NCI-H1092 (cell line): ENCODE results near the gene GRM7.

ENCODE experiments used
- DNase-seq: peaks from one replicate; lab custom pipeline; 2025; lab: John Stamatoyannopoulos, UW

GRM7 gene

GRCh38 chr3:7581831-7582230 lies 720.9 kb downstream of the GRM7 start:
- DNase-seq: no peak

- DNase-seq: no peak
These were observed 724.1 kb downstream of the GRM7 start for GRCh38 chr3:7585052-7585451.

GRCh38 chr3:7588236-7588635 lies 727.3 kb downstream of the GRM7 start:
- no peak for DNase-seq

GRCh38 chr3:7589526-7589925 lies 728.6 kb downstream of the GRM7 start:
- DNase-seq: no peak

GRCh38 chr3:7602297-7602696 lies 741.4 kb downstream of the GRM7 start:
- DNase-seq: no peak

GRCh38 chr3:7607083-7607482 lies 746.2 kb downstream of the GRM7 start:
- no peak for DNase-seq

- DNase-seq: no peak
These were observed 746.8 kb downstream of the GRM7 start for GRCh38 chr3:7607676-7608075.

DNA sequence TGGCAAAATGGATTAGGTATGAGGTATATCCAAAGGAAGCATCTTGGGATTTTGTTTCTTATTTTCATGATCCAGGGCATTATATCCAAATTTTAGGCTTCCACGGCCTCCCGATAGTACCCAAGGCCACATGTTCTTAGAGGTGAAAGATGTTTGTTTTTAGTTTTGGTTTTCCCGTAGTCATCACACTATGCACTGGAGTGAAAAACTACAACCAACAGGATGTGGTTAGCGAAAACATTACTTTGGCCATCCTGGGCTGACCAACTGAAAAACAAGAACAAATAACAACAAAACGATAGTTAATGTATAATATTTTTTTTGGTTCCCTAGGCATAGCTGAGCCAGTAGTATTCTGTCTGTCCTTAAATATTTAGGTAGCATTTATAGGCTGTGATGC lies 749.7 kb downstream of the GRM7 start:
- no peak for DNase-seq

- no peak for DNase-seq
These were observed 754.1 kb downstream of the GRM7 start for GRCh38 chr3:7615043-7615442.

GRCh38 chr3:7618606-7619005 lies 757.7 kb downstream of the GRM7 start:
- no peak for DNase-seq

DNA sequence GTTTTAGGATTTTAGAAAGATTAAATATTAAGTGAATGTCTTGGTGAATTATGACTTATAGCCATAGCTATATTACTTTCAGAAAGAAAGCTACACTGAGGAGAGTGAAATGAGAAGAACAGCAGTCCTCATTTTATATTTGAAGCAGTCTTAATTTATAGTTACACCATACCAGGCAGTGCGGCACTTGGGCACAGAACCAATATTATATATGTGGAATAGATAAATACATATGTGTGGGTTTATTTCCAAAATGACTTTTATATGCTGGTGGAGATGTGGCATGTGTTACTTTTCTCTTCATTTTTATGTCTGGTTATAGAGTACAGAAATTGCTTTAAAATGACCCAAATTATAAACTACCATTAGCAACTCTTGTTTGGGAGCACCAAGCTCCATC lies 759.5 kb downstream of the GRM7 start:
- DNase-seq: no peak

GRCh38 chr3:7621046-7621630 lies 760.2 kb downstream of the GRM7 start:
- DNase-seq: no peak

DNA sequence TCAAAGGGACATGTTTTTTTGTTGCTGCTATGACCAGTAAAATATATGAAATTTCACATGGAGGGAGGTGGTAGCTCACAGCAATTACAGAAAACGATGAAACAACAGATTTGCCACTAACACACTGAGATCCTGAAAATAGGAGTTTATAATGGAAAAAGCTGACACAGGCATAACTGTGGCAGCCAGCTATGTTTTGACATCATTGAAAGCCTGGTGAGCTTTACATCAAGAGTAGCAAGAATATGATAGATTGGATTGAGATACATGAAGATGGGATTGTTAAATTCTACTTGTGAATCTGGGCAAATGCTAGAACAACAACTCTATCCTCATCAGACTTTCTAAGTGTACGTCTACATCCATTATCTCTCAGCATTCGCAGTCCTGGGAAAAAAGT lies 760.7 kb downstream of the GRM7 start:
- DNase-seq: no peak

- DNase-seq: no peak
These were observed 764.1 kb downstream of the GRM7 start for GRCh38 chr3:7625021-7625420.

DNA sequence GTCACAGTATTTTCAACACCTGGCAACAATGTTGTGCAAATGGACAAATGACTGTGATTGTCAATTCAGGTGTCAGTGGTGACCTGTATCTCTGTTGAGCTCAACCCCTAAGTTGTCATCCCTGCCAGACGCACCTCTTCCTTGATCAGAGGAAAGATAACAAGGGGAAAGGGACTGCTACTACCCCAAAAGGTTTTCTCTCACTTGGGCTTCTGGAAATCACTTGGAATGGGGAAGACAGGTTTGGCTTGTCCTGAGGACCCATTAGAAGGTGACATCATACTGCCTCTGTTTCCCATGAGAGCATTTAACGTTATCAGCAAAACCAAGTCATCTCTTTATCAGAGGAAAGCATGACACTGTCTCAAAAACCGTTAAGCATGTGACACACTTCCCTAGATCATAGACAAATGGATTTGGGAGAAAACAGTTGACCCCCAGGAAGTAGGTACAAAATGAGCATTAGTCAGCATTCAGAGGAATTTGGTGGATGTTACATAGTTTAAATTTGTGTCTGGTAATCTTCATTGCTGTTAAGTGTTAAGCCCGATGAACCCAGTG lies 769.5 kb downstream of the GRM7 start:
- DNase-seq: no peak

GRCh38 chr3:7630925-7631324 lies 770.0 kb downstream of the GRM7 start:
- DNase-seq: no peak

DNA sequence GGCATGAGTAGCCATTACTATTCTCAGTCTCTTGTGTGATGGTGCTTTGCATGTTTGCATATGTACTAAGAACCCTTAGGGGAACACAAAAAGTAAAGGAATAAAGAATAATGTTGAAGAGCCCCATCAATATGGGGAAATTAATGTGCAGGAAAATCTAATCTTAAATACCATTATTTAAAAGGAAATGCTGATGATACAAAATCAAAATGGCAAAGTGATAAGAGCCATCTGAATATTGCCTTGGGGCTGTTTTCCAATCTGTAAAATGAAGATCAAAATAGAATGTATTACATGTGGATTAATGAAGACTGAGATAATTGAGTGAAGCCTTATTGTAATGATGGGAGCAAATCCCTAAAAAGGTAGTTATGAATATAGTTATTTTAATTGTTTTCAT lies 771.4 kb downstream of the GRM7 start:
- DNase-seq: no peak

- DNase-seq: no peak
These were observed 776.8 kb downstream of the GRM7 start for GRCh38 chr3:7637694-7638093.

DNA sequence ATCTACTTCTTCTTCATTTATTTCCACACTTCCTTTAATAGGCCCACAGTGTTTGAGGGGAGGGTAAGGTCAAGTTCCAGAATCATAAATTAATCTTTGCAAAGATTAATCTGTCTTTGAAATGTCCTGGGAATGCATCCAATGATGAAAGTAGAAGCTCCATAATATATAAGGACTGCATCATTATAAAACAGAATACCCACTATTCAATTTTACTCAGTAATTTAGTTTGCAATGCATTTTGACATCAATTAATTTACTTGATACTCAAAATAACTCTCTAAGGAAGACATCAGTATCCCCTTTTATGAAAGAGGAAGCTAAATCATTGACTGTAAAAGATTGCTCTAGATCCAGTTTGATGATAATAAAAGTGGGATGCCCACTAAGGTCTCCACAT lies 777.2 kb downstream of the GRM7 start:
- DNase-seq: no peak

- DNase-seq: no peak
These were observed 779.9 kb downstream of the GRM7 start for GRCh38 chr3:7640787-7641186.

- DNase-seq: no peak
These were observed 785.9 kb downstream of the GRM7 start for GRCh38 chr3:7646851-7647250.

- no peak for DNase-seq
These were observed 789.6 kb downstream of the GRM7 start for GRCh38 chr3:7650466-7650865.

DNA sequence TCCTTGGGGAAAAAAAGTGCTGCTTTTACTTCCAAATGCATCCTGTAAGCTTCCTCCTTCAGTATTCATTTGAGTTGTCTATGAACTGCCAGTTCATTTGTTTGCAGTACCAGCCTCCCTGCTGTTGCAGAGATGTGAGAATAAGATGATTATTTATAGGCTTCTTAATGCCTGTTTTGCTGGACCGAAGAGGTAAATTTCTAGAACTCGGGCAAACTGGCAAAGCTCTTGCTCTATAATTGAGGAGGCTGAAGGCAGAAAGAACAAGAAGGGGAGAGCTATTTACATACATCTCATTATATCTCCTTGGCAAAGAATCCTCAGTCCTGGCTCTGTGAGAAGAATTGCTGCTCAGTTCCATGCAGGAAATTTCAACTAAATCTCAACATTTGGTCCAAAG lies 790.4 kb downstream of the GRM7 start:
- DNase-seq: no peak
